GM12878 (cell line): ENCODE data around the gene TAPBP. TPM values are rescaled to one million over a fixed set of nuclear protein-coding genes. Genes with fewer than 3 reads are reported as not detected.
A peak's percentile ranks its signal among the peaks of the same experiment; 100 is the strongest.

Experiments used
- ATAC-seq: fragments of 200-7000 bp; cut with Tn5 transposase; 3 replicates; pipeline ENCODE4 v1.9.1; 2020; ENCODE audit warnings: mild to moderate bottlenecking, moderate library complexity
- BruUV-seq: library from RNA; stranded (reverse); fragments of 400-500 nt; replicated peaks from 2 replicates; lab custom pipeline; 2021; lab: Mats Ljungman, UMichigan
- CTCF ChIA-PET: fragments of 300-600 bp; sonication (Branson Sonifier 250); formaldehyde crosslinking; extraction: SDS; loops from one replicate; lab custom pipeline; 2021; ENCODE audit warnings: inconsistent platforms; lab: Yijun Ruan, JAX
- POLR2A ChIA-PET: fragments of 350-600 bp; formaldehyde crosslinking; extraction: SDS; loops from one replicate; lab custom pipeline; 2021; ENCODE audit warnings: inconsistent platforms; lab: Charles Lee
- RAD21 ChIA-PET: fragments of 300-600 bp; sonication (Branson Sonifier 250); formaldehyde crosslinking; loops from one replicate; lab custom pipeline; 2023; ENCODE audit warnings: antibody characterized with exemption; ENCODE audit not compliant: unreplicated experiment; lab: Charles Lee
- SMC1A ChIA-PET: fragments of 300-600 bp; sonication (Branson Sonifier 250); formaldehyde crosslinking; loops from one replicate; lab custom pipeline; 2023; ENCODE audit not compliant: unreplicated experiment, uncharacterized antibody; lab: Charles Lee
- DNase-seq: peaks from one replicate; pipeline ENCODE4 v3.0.0-alpha.2; 2011; ENCODE audit warnings: low read depth, low spot score
- FAIRE-seq: peaks from 3 replicates; lab custom pipeline; 2011; peaks lifted over from hg19 to GRCh38; lab: Jason Lieb, UNC
- H2AFZ ChIP-seq: 2 replicates; pipeline ENCODE4 v1.6.0; 2011; ENCODE audit warnings: low read depth, low read length, control low read depth; ENCODE audit not compliant: control insufficient read depth
- H3K27ac ChIP-seq: 2 replicates; pipeline ENCODE4 v1.5.1; 2011; ENCODE audit warnings: control low read depth; ENCODE audit not compliant: control insufficient read depth, insufficient read depth
- H3K27me3 ChIP-seq, 2 experiments: replicated peaks in 1 of 2; 2 replicates each; pipeline versions ENCODE4 v1.6.0 to v1.6.1; 2011; ENCODE audit warnings: low read length in 1 of 2; ENCODE audit not compliant: control insufficient read depth in 2 of 2, insufficient read depth in 2 of 2
- H3K36me3 ChIP-seq, 2 experiments: 2 replicates each; pipeline ENCODE4 v1.5.1; 2011; ENCODE audit warnings: low read length in 1 of 2; ENCODE audit not compliant: control insufficient read depth in 2 of 2, insufficient read depth in 2 of 2
- H3K4me1 ChIP-seq: 2 replicates; pipeline ENCODE4 v1.6.1; 2011; ENCODE audit warnings: mild to moderate bottlenecking, low read length, moderate library complexity, mixed read lengths; ENCODE audit not compliant: control insufficient read depth, insufficient read depth
- H3K4me2 ChIP-seq: 2 replicates; pipeline ENCODE4 v1.6.0; 2011; ENCODE audit warnings: control low read depth; ENCODE audit not compliant: control insufficient read depth, insufficient read depth
- H3K4me3 ChIP-seq: fragments of 200-600 bp; sonication (generic); 2 replicates; pipeline ENCODE4 v1.5.1; 2016
- H3K79me2 ChIP-seq: 2 replicates; pipeline ENCODE4 v1.6.0; 2011; ENCODE audit warnings: low read length; ENCODE audit not compliant: control insufficient read depth, insufficient read depth
- H3K9ac ChIP-seq: 2 replicates; pipeline ENCODE4 v1.8.0; 2011; ENCODE audit warnings: low read length, control low read depth, mixed read lengths; ENCODE audit not compliant: control insufficient read depth, insufficient read depth
- H3K9me3 ChIP-seq: replicated peaks from 3 replicates; pipeline ENCODE4 v1.5.1; 2011; ENCODE audit warnings: mild to moderate bottlenecking, low read length; ENCODE audit not compliant: control insufficient read depth, insufficient read depth
- H4K20me1 ChIP-seq: 2 replicates; pipeline ENCODE4 v1.6.0; 2011; ENCODE audit not compliant: control insufficient read depth, insufficient read depth
- ATF7 ChIP-seq: fragments of 450-650 bp; IDR thresholded peaks from 2 replicates; pipeline ENCODE4 v1.6.1; 2016; ENCODE audit warnings: low read depth, mild to moderate bottlenecking
- BRCA1 ChIP-seq: IDR thresholded peaks from 2 replicates; pipeline ENCODE4 v1.6.1; 2011; ENCODE audit warnings: low read depth, low read length, improper control_type of control experiment
- EED ChIP-seq: sonication (generic); IDR thresholded peaks from 2 replicates; pipeline ENCODE4 v1.6.1; 2016; ENCODE audit warnings: antibody characterized with exemption, low read depth
- EZH2 ChIP-seq: IDR thresholded peaks from 2 replicates; pipeline ENCODE4 v1.6.1; 2012; ENCODE audit warnings: low read depth, mild to moderate bottlenecking, control low read depth, inconsistent platforms, low read length, borderline replicate concordance; ENCODE audit not compliant: control insufficient read depth
- GATAD2B ChIP-seq: fragments of 450-650 bp; conservative IDR thresholded peaks from 2 replicates; pipeline ENCODE4 v1.6.1; 2017; ENCODE audit warnings: low read depth, mild to moderate bottlenecking, moderate library complexity
- IKZF2 ChIP-seq, 2 experiments: fragments of 450-650 bp; IDR thresholded peaks; 2 replicates each; pipeline ENCODE4 v1.6.1; 2017; ENCODE audit warnings: mild to moderate bottlenecking in 2 of 2, moderate library complexity in 2 of 2
- NFYA ChIP-seq: IDR thresholded peaks from 2 replicates; pipeline ENCODE4 v1.6.1; 2011; ENCODE audit warnings: low read depth, mild to moderate bottlenecking, low read length, improper control_type of control experiment, borderline replicate concordance
- RAD21 ChIP-seq: IDR thresholded peaks from 2 replicates; pipeline ENCODE4 v1.6.1; 2011; ENCODE audit warnings: mild to moderate bottlenecking, low read depth, low read length, moderate library complexity; ENCODE audit not compliant: insufficient read depth
- SIX5 ChIP-seq: IDR thresholded peaks from 2 replicates; pipeline ENCODE4 v1.6.1; 2011; ENCODE audit warnings: mild to moderate bottlenecking, low read depth, low read length, moderate library complexity; ENCODE audit not compliant: severe bottlenecking
- SMC3 ChIP-seq: IDR thresholded peaks from 2 replicates; pipeline ENCODE4 v1.6.1; 2011; ENCODE audit warnings: low read length, improper control_type of control experiment, borderline replicate concordance
- SRF ChIP-seq, 2 experiments: IDR thresholded peaks; 2 replicates each; pipeline ENCODE4 v1.6.1; 2011; ENCODE audit warnings: low read depth in 2 of 2, low read length in 2 of 2, mild to moderate bottlenecking in 1 of 2, moderate library complexity in 1 of 2
- STAT3 ChIP-seq: IDR thresholded peaks from 2 replicates; pipeline ENCODE4 v1.6.1; 2011; ENCODE audit warnings: low read depth, low read length, improper control_type of control experiment
- TCF3 ChIP-seq: IDR thresholded peaks from 2 replicates; pipeline ENCODE4 v1.6.1; 2012; ENCODE audit warnings: low read depth, mild to moderate bottlenecking, low read length, borderline replicate concordance; ENCODE audit not compliant: insufficient read depth
- WGBS: methylation state at CpG from one replicate; pipeline ENCODE4 v1.1.6; 2016; ENCODE audit warnings: low lambda C conversion rate; ENCODE audit not compliant: insufficient replicate concordance, insufficient coverage; ENCODE audit errors: missing lambda C conversion rate; 5-methylcytosine and 5-hydroxymethylcytosine counted together
- in situ Hi-C: fragments of 300-500 bp; cut with MboI; formaldehyde crosslinking; loops from 9 replicates; pipeline ENCODE4 v1.14.3; 2018; ENCODE audit warnings: mixed read lengths
- intact Hi-C: fragments of 100-400 bp; cut with micrococcal nuclease; formaldehyde crosslinking; loops from one replicate; pipeline ENCODE4 v1.14.2; 2022; ENCODE audit not compliant: unreplicated experiment
- polyA plus RNA-seq, 11 experiments: library from polyadenylated mRNA; depleted of rRNA in 4 of 11; unstranded in 6 of 11; stranded (reverse) in 5 of 11; fragments of >200 nt; fragmentation: Nextera tagmentation in 4 of 11; fragmentation: Illumina TruSeq in 1 of 11; extraction: Ambion mirVana in 4 of 11; extraction: Trizol in 1 of 11; gene quantifications; 1 replicate in 1 of 11; 2 replicates in 10 of 11; pipeline versions ENCODE4 v1.2.1 to v1.2.3, GENCODE V29; 2011 to 2016; ENCODE audit warnings: inconsistent platforms in 2 of 11, missing spikeins in 2 of 11, low read depth in 1 of 11
- total RNA-seq, 4 experiments: library from RNA; depleted of rRNA in 3 of 4; stranded (reverse); fragments of >200 nt in 3 of 4; fragmentation: Illumina TruSeq in 1 of 4; extraction: Trizol in 1 of 4; gene quantifications; 2 replicates each; pipeline versions ENCODE4 v1.2.1 to v1.2.3, GENCODE V29; 2013 to 2021
- TF ChIP-seq, protein P1 (sequence below): IDR thresholded peaks from 2 replicates; pipeline ENCODE4 v1.6.1; 2012; ENCODE audit warnings: low read depth, low read length, improper control_type of control experiment
- TF ChIP-seq, protein P2 (sequence below), 3 experiments: IDR thresholded peaks in 2 of 3; conservative IDR thresholded peaks in 1 of 3; 2 replicates each; pipeline ENCODE4 v1.5.1; 2011; ENCODE audit warnings: low read depth in 3 of 3, low read length in 3 of 3, mild to moderate bottlenecking in 3 of 3, control low read depth in 2 of 3, moderate library complexity in 2 of 3, inconsistent platforms in 1 of 3, mixed read lengths in 1 of 3; ENCODE audit not compliant: control insufficient read depth in 2 of 3, insufficient read depth in 1 of 3; ENCODE audit errors: extremely low read depth in 1 of 3
- TF ChIP-seq, protein P3 (sequence below): fragments of 450-650 bp; IDR thresholded peaks from 2 replicates; pipeline ENCODE4 v1.6.1; 2017; ENCODE audit warnings: mild to moderate bottlenecking, moderate library complexity

TAPBP gene
- total and polyA plus RNA-seq, 10 of the 15 experiments (the other 5 are each of a cell fraction or from before 2014, with no cell fraction given) = 14.6 to 210 (median 78.1) TPM

DNA sequence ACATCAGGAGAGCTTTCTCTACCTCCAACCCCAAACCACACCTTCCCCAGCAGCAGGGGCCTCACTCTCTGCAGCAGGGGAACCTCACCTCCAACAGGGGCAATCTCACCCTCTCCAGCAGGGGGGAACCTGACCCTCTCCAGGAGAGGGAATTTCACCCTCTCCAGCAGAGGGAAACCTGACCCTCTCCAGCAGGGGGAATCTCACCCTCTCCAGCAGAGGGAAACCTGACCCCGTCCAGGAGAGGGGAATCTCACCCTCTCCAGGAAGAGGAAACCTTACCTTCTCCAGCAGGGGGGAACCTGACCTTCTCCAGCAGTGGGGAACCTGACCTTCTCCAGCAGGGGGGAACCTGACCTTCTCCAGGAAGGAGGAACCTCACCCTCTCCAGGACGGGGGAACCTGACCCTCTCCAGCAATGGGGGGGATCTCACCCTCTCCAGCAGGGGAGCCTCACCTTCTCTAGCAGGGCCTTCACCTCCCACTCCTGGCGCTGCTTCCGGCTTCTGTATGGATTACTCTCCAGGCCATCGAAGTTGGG lies 33.8 kb downstream of the TAPBP start:
- Histone ChIP-seq H3K4me3 (no peak overlapping the region), H3K9me3 (no peaks in the 10 kb centered on the region), H3K9ac (no peak overlapping the region), H3K27ac (no peak overlapping the region; the same call in 1 of the 2 replicates), H4K20me1 (no peaks in the 10 kb centered on the region; the same call in 1 of the 2 replicates), H3K79me2 (peaks cover 24% of the 10 kb centered on the region), H3K27me3 (no peaks in the 10 kb centered on the region), H3K4me1 (peaks cover 20% of the 10 kb centered on the region), H3K4me2 (no peak overlapping the region), H2AFZ (no peak overlapping the region), H3K36me3 (peaks cover 24 to 31% of the 10 kb centered on the region in 2 experiments)
- ChIA-PET CTCF (interaction anchor here (1.7 to 3.9 kb wide), 2 partner anchors 65 to 151 kb away, joined by 3 to 22 read pairs; no protein-coding TSS in a partner anchor), POLR2A (interaction anchor here (1.6 to 3.9 kb wide), 3 partner anchors 8 to 17 kb away, joined by 6 to 38 read pairs (median 19); partner anchors contain the start of genes PFDN6, RPS18, VPS52 and WDR46), RAD21 (no interaction called here), SMC1A (no interaction called here)
- intact Hi-C loops (loop anchor here (5.0 kb wide), 1 partner anchor 112 kb away; the partner anchor contains the start of gene KIFC1), in situ Hi-C loops (no loop called here)
- DNase-seq = no peak
- WGBS = 100% methylated on average over 5 of the region's 5 CpGs
- BruUV-seq = no TSS peak
- ATAC-seq = no peak
- TF ChIP-seq BRCA1 = no peak
- TF ChIP-seq GATAD2B = no peak
- TF ChIP-seq TCF3 = no peak
- peak; percentile 10; the same call in 1 of the 2 replicates for TF ChIP-seq SMC3
- TF ChIP-seq, protein P1, sequence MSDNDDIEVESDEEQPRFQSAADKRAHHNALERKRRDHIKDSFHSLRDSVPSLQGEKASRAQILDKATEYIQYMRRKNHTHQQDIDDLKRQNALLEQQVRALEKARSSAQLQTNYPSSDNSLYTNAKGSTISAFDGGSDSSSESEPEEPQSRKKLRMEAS = no peak
- TF ChIP-seq SIX5 = no peak
- no peak for TF ChIP-seq STAT3
- TF ChIP-seq EED = peak; percentile 46; the same call in 1 of the 2 replicates
- no peak for TF ChIP-seq SRF (IDR thresholded peaks at IDR 0.05; ENCODE audit: low read depth in 2 of 2, low read length in 2 of 2)
- TF ChIP-seq IKZF2 (IDR thresholded peaks at IDR 0.05) = peak in 1 of 2 experiments; percentile 20; a peak in 1 of 4 replicates
- peak; percentile 46 for TF ChIP-seq RAD21
- TF ChIP-seq, protein P2, sequence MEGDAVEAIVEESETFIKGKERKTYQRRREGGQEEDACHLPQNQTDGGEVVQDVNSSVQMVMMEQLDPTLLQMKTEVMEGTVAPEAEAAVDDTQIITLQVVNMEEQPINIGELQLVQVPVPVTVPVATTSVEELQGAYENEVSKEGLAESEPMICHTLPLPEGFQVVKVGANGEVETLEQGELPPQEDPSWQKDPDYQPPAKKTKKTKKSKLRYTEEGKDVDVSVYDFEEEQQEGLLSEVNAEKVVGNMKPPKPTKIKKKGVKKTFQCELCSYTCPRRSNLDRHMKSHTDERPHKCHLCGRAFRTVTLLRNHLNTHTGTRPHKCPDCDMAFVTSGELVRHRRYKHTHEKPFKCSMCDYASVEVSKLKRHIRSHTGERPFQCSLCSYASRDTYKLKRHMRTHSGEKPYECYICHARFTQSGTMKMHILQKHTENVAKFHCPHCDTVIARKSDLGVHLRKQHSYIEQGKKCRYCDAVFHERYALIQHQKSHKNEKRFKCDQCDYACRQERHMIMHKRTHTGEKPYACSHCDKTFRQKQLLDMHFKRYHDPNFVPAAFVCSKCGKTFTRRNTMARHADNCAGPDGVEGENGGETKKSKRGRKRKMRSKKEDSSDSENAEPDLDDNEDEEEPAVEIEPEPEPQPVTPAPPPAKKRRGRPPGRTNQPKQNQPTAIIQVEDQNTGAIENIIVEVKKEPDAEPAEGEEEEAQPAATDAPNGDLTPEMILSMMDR (IDR thresholded peaks at IDR 0.05 in 2 of 3, conservative IDR thresholded peaks at IDR 0.05 in 1 of 3; ENCODE audit: control insufficient read depth in 2 of 3, extremely low read depth in 1 of 3, insufficient read depth in 1 of 3, low read depth in 3 of 3, low read length in 3 of 3) = peak; percentile 39 to 55 (median 46); a peak in 5 of 6 replicates
- TF ChIP-seq, protein P3, sequence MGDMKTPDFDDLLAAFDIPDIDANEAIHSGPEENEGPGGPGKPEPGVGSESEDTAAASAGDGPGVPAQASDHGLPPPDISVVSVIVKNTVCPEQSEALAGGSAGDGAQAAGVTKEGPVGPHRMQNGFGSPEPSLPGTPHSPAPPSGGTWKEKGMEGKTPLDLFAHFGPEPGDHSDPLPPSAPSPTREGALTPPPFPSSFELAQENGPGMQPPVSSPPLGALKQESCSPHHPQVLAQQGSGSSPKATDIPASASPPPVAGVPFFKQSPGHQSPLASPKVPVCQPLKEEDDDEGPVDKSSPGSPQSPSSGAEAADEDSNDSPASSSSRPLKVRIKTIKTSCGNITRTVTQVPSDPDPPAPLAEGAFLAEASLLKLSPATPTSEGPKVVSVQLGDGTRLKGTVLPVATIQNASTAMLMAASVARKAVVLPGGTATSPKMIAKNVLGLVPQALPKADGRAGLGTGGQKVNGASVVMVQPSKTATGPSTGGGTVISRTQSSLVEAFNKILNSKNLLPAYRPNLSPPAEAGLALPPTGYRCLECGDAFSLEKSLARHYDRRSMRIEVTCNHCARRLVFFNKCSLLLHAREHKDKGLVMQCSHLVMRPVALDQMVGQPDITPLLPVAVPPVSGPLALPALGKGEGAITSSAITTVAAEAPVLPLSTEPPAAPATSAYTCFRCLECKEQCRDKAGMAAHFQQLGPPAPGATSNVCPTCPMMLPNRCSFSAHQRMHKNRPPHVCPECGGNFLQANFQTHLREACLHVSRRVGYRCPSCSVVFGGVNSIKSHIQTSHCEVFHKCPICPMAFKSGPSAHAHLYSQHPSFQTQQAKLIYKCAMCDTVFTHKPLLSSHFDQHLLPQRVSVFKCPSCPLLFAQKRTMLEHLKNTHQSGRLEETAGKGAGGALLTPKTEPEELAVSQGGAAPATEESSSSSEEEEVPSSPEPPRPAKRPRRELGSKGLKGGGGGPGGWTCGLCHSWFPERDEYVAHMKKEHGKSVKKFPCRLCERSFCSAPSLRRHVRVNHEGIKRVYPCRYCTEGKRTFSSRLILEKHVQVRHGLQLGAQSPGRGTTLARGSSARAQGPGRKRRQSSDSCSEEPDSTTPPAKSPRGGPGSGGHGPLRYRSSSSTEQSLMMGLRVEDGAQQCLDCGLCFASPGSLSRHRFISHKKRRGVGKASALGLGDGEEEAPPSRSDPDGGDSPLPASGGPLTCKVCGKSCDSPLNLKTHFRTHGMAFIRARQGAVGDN = no peak
- TF ChIP-seq EZH2 = no peak
- no peak for TF ChIP-seq NFYA
- no peak for TF ChIP-seq ATF7
- FAIRE-seq = no peak
